ENCODE results near the gene SMURF1.

SMURF1 gene

GRCh38 chr7:99002827-99003212 lies 141.1 kb downstream of the SMURF1 start:
- no peak overlapping the region for H3K27ac Mint-ChIP-seq
- peaks cover 44% of the 10 kb centered on the region for H3K36me3 Mint-ChIP-seq
- no peaks in the 10 kb centered on the region for H3K4me1 Mint-ChIP-seq
- H3K4me3 Mint-ChIP-seq = no peak overlapping the region
- DNase-seq = no peak
- H3K9me3 Mint-ChIP-seq = no peaks in the 10 kb centered on the region
- no peaks in the 10 kb centered on the region for H3K27me3 Mint-ChIP-seq
- CTCF ChIA-PET = no interaction called here

DNA sequence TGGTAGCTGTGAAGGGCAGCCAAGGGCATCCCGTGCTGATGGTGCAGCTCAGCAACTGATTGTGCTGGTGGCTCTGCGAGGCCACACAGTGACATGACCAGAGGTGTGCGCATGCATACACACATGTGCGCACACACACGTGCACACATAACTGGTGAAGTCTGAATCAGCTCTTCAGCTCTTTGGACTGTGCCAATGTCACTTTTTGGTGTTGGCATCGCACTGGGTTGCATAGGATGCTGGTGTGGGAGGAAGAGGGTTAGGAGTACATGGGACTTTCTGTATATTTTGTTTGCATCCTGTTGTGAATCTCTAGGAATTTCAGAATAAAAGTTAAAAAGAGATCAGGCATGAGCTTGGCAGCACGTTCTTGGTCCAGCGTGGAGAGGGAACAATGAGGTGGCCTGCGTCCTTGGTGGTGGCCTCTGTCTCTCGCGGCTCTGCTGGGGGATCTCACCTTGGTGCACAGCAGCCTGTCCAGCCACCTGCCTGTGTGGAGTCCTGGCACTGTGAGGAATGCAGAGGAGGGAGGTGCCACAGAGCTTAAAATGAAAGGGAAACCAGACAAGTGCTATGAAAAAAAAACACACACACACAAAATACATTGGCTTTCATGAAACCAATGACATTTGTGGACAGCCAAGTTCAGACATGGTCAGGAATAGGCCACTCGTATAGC lies 141.6 kb downstream of the SMURF1 start:
- CTCF ChIA-PET = no interaction called here

DNA sequence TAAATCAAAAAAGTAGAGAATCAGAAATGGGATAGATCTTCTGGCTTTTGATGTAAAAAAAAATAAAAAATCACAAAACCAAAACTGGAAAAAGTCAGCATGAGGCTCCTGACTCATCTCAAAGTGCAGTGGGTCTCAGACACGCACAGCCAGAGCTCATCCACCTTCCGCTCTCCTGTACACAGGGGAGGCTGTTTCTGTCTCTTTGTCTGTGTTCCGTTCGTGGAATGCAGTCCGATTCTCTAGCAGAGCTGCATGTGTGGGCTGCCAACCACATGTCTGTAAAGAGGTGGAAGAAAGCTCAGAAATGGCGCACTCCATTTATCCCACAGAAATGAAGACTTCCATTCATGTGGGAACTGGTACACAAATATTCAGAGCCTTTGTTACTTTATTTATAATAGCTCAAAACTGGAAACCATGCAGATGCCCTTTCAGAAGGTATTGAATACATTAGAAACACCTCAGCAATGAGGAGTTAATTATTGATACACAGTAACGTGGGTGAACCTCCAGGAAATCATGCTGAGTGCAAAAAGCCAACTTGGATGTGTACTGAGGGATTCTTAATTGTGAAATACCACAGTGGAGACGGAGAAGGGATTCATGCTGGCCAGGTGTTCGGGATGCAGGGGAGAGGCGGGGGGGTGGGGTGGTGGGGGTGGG lies 142.3 kb downstream of the SMURF1 start:
- CTCF ChIA-PET = no interaction called here
- Mint-ChIP-seq H3K27me3 (no peaks in the 10 kb centered on the region), H3K4me3 (no peak overlapping the region), H3K36me3 (peaks cover 40% of the 10 kb centered on the region), H3K27ac (no peak overlapping the region), H3K4me1 (no peaks in the 10 kb centered on the region), H3K9me3 (no peaks in the 10 kb centered on the region)
- no peak for DNase-seq

More for the DNA sequence above, 141.6 kb downstream of the SMURF1 start:
- no peak for DNase-seq
- Mint-ChIP-seq H3K4me1 (no peaks in the 10 kb centered on the region), H3K9me3 (no peaks in the 10 kb centered on the region), H3K27ac (no peak overlapping the region), H3K27me3 (no peaks in the 10 kb centered on the region), H3K36me3 (peaks cover 44% of the 10 kb centered on the region), H3K4me3 (no peak overlapping the region)

DNA sequence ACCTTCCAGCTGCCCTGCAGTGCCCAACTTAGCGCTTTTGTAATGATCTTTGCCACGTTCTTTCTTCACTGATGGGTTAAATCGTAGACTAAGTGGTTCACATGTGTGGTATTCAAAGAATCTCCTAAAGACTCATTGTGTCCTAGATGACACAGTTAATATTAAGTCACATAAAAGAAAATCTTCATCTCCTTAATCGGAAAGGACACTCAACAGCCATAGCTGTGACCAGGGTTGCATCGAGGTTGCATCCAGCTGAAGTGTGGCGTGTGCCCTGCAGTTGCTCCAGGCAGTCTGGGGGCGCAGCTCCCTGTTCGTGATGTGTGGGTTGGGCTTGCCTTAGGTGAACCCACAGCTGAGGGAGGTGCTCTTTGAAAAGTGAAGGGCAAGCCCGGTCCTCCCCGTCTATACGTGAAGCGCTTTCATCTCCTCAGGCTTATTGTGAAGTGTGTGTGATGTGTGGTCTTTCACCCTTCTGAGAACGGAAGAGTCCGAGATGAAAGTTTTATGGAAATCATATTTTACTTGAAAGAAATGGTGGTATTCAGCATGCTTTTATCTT lies 142.9 kb downstream of the SMURF1 start:
- H3K4me1 Mint-ChIP-seq = no peaks in the 10 kb centered on the region
- no peaks in the 10 kb centered on the region for H3K27me3 Mint-ChIP-seq
- no peak overlapping the region for H3K4me3 Mint-ChIP-seq
- CTCF ChIA-PET = no interaction called here
- DNase-seq = no peak
- H3K36me3 Mint-ChIP-seq = peaks cover 39% of the 10 kb centered on the region
- no peaks in the 10 kb centered on the region for H3K9me3 Mint-ChIP-seq
- no peak overlapping the region for H3K27ac Mint-ChIP-seq

- no peaks in the 10 kb centered on the region for H3K4me1 Mint-ChIP-seq
- H3K9me3 Mint-ChIP-seq = no peaks in the 10 kb centered on the region
- no peaks in the 10 kb centered on the region for H3K27me3 Mint-ChIP-seq
- H3K27ac Mint-ChIP-seq = no peak overlapping the region
- DNase-seq = no peak
- no peak overlapping the region for H3K4me3 Mint-ChIP-seq
- peaks cover 40% of the 10 kb centered on the region for H3K36me3 Mint-ChIP-seq
- CTCF ChIA-PET = no interaction called here
These were observed 143.6 kb downstream of the SMURF1 start for GRCh38 chr7:99000196-99000903.

DNA sequence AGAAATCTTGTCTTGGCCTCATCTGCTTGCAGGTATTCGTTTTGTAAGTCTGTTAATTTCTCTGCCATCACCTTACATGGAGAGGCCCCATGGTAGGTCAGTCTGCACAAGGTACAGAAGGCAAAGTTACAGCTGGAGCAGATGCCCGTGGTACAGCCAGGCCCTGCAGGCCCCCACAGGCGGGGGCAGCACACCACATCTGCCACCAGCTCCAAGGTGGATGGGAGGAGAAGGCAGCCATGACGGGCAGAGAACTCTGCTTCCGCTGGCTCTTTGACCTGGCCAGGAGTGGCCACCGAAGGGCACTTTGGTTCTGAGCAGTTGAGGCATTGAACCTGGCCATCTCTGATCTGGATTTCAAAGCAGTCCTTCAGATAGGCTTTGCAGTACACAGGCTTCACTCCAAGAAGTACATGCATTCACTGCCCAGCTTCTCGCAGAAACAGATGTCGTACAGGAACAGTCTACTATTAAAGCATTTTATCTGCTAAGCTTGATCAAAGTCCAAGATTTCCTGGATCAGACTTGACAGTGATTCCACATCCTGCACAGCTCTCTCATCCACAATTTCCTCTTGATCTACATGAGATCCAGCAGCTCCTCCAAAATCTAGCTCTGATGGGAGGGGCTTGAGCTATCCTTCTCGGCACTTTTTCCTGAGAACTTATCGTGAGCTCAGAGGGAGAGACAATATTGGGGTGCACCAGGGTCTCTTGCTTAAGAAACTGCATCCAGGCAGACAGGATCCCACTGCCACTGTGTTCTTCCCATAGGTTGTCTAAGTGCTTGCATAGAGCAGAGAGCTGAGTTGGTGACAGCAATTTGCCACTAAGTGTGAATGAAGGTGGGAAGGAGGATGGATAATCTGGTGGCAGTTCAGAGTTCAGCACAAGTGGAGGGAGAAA lies 144.8 kb downstream of the SMURF1 start:
- no peak overlapping the region for H3K4me3 Mint-ChIP-seq
- H3K27me3 Mint-ChIP-seq = no peaks in the 10 kb centered on the region
- no peaks in the 10 kb centered on the region for H3K4me1 Mint-ChIP-seq
- no peak overlapping the region for H3K27ac Mint-ChIP-seq
- CTCF ChIA-PET = no interaction called here
- no peak for DNase-seq
- H3K36me3 Mint-ChIP-seq = peaks cover 43% of the 10 kb centered on the region
- H3K9me3 Mint-ChIP-seq = no peaks in the 10 kb centered on the region

- no peak overlapping the region for H3K27ac Mint-ChIP-seq
- no peak overlapping the region for H3K4me3 Mint-ChIP-seq
- no peaks in the 10 kb centered on the region for H3K9me3 Mint-ChIP-seq
- H3K27me3 Mint-ChIP-seq = no peaks in the 10 kb centered on the region
- no peak for DNase-seq
- CTCF ChIA-PET = no interaction called here
- peaks cover 49% of the 10 kb centered on the region for H3K36me3 Mint-ChIP-seq
- H3K4me1 Mint-ChIP-seq = no peaks in the 10 kb centered on the region
These were observed 146.1 kb downstream of the SMURF1 start for GRCh38 chr7:98997846-98998245.

DNA sequence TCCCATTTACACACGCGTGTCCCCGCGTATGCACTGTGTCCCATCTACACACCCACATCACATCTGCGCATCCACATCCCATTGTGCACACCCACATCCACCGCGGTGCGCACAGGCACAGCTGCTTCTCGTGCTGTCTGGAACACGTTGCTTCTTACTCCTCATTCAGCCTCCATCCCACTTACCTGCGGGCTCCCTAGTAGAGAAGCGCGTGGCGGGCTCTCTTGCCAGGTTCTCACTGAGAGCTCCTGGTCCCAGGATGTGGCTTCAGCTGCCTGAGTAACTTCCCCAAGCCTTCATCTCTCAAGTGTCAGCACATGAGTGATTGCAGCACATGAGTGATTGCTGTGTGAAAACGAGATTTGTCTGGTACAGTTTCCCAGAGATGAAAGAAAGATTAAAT lies 147.8 kb downstream of the SMURF1 start:
- H3K27ac Mint-ChIP-seq = no peak overlapping the region
- DNase-seq = no peak
- H3K27me3 Mint-ChIP-seq = no peaks in the 10 kb centered on the region
- no peaks in the 10 kb centered on the region for H3K9me3 Mint-ChIP-seq
- no peaks in the 10 kb centered on the region for H3K4me1 Mint-ChIP-seq
- CTCF ChIA-PET = no interaction called here
- H3K4me3 Mint-ChIP-seq = no peak overlapping the region
- H3K36me3 Mint-ChIP-seq = peaks cover 61% of the 10 kb centered on the region

- no peak for DNase-seq
- peaks cover 59% of the 10 kb centered on the region for H3K36me3 Mint-ChIP-seq
- H3K4me1 Mint-ChIP-seq = no peaks in the 10 kb centered on the region
- no peak overlapping the region for H3K27ac Mint-ChIP-seq
- H3K4me3 Mint-ChIP-seq = no peak overlapping the region
- no peaks in the 10 kb centered on the region for H3K27me3 Mint-ChIP-seq
- CTCF ChIA-PET = no interaction called here
- H3K9me3 Mint-ChIP-seq = no peaks in the 10 kb centered on the region
These were observed 148.3 kb downstream of the SMURF1 start for GRCh38 chr7:98995523-98996149.

DNA sequence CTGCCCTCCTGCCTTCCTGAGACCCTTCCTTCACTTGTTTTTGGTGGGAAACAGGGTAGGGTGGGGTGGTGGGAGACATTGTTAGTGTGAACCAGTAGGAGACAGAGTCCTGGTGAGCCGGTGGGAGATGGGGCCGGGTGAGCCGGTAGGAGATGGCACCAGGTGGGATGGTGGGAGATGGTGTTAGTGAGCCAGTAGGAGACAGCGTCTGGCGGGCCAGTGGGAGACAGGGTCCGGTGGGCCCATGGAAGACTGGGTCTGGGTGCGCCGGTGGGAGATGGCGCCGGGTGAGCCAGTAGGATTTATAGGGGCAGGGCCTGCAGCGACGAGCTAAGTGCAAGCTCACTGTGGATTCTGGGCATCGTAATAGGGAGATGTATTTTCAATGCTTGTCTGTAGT lies 148.8 kb downstream of the SMURF1 start:
- no peak for DNase-seq
- CTCF ChIA-PET = no interaction called here
- no peaks in the 10 kb centered on the region for H3K27me3 Mint-ChIP-seq
- H3K27ac Mint-ChIP-seq = no peak overlapping the region
- H3K4me3 Mint-ChIP-seq = no peak overlapping the region
- peaks cover 61% of the 10 kb centered on the region for H3K36me3 Mint-ChIP-seq
- no peaks in the 10 kb centered on the region for H3K9me3 Mint-ChIP-seq
- H3K4me1 Mint-ChIP-seq = no peaks in the 10 kb centered on the region

- Mint-ChIP-seq H3K9me3 (no peaks in the 10 kb centered on the region), H3K4me1 (no peaks in the 10 kb centered on the region), H3K36me3 (peaks cover 61% of the 10 kb centered on the region), H3K4me3 (no peak overlapping the region), H3K27me3 (no peaks in the 10 kb centered on the region), H3K27ac (no peak overlapping the region)
- CTCF ChIA-PET = no interaction called here
- no peak for DNase-seq
These were observed 149.6 kb downstream of the SMURF1 start for GRCh38 chr7:98994046-98994944.

GRCh38 chr7:98993024-98993897 lies 150.6 kb downstream of the SMURF1 start:
- Mint-ChIP-seq H3K36me3 (peaks cover 63% of the 10 kb centered on the region), H3K9me3 (no peaks in the 10 kb centered on the region), H3K27ac (no peak overlapping the region), H3K4me1 (peaks cover 4% of the 10 kb centered on the region), H3K4me3 (no peak overlapping the region), H3K27me3 (no peaks in the 10 kb centered on the region)
- CTCF ChIA-PET = no interaction called here
- no peak for DNase-seq

Data from activated naive CD4-positive, alpha-beta T cell treated with anti-CD3 and anti-CD28 coated beads, Interleukin-2, amount 10 ng/mL, durations not matched to agents 7 days and 5 days (primary cell).